Measurements from ENCODE around the gene DOK7.

DNA sequence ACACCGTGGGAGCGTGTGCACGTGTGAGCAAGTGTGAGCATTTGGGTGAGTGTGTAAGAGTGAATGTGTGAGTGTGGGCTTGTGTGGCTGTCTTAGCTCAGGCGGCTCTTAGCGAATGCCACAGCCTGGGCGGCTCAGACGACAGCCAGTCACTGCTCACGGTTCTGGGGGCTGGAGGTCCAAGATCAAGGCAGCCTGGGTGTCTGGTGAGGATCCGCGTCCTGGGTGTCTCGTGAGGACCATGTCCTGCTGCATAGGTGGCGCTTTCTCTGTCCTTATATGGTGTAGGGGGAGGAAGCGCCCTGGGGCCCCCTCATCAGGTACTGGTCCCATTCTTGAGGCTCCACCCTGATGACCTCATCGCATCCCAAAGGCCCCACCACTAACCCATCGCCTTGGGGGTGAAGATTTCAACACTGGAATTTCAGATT, 4.5 kb downstream of the DOK7 start:
- TF ChIP-seq, protein P1, sequence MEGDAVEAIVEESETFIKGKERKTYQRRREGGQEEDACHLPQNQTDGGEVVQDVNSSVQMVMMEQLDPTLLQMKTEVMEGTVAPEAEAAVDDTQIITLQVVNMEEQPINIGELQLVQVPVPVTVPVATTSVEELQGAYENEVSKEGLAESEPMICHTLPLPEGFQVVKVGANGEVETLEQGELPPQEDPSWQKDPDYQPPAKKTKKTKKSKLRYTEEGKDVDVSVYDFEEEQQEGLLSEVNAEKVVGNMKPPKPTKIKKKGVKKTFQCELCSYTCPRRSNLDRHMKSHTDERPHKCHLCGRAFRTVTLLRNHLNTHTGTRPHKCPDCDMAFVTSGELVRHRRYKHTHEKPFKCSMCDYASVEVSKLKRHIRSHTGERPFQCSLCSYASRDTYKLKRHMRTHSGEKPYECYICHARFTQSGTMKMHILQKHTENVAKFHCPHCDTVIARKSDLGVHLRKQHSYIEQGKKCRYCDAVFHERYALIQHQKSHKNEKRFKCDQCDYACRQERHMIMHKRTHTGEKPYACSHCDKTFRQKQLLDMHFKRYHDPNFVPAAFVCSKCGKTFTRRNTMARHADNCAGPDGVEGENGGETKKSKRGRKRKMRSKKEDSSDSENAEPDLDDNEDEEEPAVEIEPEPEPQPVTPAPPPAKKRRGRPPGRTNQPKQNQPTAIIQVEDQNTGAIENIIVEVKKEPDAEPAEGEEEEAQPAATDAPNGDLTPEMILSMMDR (IDR thresholded peaks at IDR 0.05; ENCODE audit: low read depth, low read length, missing input control): no peak
- TF ChIP-seq, protein P2, sequence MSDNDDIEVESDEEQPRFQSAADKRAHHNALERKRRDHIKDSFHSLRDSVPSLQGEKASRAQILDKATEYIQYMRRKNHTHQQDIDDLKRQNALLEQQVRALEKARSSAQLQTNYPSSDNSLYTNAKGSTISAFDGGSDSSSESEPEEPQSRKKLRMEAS (IDR thresholded peaks at IDR 0.05): no peak
- TF ChIP-seq YY1 (IDR thresholded peaks at IDR 0.05) (no peak), JUND (IDR thresholded peaks at IDR 0.05) (no peak)
